Measurements from ENCODE around the gene GSK3B. TPM values are rescaled to one million over a fixed set of nuclear protein-coding genes. Genes with fewer than 3 reads are reported as not detected.
"Not testable (repeated sequence)": the region's sequence is repeated elsewhere in the genome, so short reads cannot be mapped to it uniquely, and the experiment has no call there.

GSK3B gene
- total RNA-seq, 2 experiments from 2014 or later, result 33.0 to 34.2 TPM

DNA sequence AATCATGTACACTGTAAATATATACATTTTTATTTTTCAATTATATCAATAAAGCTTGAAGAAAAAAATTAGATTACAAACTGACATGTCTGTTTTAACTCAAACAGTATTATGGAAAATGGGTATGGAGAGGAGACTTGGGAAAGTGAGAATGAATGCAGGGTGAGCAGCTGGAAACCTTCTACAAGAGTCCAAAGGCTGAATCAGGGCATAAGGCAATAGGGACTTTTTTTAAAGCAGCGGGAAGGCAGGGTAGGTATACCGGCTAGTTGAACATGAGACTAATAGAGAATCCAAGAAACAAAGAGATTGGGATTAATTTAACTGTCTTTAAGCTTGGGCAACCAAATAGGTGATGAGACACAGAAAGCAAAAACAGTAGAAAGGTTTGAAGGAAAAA lies 167.1 kb downstream of the GSK3B start:
- Mint-ChIP-seq H3K9me3 (no peaks in the 10 kb centered on the region), H3K4me3 (no peak overlapping the region), H3K27ac (no peak overlapping the region), H3K4me1 (peaks cover 9% of the 10 kb centered on the region), H3K36me3 (peaks cover 8% of the 10 kb centered on the region), H3K27me3 (no peaks in the 10 kb centered on the region)
- DNase-seq, result no peak

DNA sequence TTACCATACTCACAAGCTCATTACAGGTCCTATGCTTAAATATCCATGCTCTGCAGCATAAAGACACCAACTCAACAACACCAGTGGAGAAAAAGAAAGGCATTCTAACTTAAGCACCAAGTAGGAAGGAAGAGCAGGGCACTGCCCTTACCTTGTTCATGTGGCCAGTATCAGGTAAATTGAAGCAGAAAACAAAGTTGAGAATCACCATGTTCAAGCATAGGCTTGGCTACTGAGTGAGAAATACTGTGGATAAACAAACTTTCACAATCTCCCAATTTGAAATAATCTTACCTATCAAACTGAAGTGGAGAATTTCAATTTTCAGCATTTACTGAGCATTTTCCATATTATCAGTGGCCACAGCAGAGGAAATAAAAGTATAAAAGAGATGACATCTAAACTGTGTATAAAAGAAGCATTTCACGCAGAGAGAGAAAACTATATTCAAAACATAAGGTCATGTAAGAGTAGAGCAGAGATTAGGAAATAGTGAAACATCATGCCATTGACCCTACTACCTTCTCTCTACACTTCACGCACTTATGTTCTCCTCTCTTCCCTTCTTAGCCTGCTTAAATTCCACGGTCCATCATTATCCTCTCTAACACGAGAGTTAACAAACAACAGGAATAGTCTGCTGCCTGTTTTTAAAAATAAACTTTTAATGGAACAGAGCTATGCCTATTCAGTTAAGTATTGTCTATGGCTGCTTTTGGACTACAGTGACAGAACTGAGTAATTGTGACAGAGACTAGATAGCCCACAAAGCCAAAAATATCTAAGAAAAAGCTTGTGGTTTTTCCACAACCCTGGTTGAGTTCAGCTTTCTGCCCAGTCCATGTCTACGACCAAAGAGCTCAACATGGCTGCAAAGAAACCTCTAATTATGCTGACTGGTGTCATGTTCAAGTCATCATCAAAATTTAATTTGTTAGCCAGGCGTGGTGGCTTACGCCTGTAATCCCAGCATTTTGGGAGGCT lies 169.8 kb downstream of the GSK3B start:
- peaks cover 14% of the 10 kb centered on the region for H3K4me1 Mint-ChIP-seq
- H3K27me3 Mint-ChIP-seq, result no peaks in the 10 kb centered on the region
- H3K9me3 Mint-ChIP-seq, result no peaks in the 10 kb centered on the region
- H3K4me3 Mint-ChIP-seq, result no peak overlapping the region
- no peak overlapping the region for H3K27ac Mint-ChIP-seq
- DNase-seq, result no peak
- H3K36me3 Mint-ChIP-seq, result peaks cover 25% of the 10 kb centered on the region

DNA sequence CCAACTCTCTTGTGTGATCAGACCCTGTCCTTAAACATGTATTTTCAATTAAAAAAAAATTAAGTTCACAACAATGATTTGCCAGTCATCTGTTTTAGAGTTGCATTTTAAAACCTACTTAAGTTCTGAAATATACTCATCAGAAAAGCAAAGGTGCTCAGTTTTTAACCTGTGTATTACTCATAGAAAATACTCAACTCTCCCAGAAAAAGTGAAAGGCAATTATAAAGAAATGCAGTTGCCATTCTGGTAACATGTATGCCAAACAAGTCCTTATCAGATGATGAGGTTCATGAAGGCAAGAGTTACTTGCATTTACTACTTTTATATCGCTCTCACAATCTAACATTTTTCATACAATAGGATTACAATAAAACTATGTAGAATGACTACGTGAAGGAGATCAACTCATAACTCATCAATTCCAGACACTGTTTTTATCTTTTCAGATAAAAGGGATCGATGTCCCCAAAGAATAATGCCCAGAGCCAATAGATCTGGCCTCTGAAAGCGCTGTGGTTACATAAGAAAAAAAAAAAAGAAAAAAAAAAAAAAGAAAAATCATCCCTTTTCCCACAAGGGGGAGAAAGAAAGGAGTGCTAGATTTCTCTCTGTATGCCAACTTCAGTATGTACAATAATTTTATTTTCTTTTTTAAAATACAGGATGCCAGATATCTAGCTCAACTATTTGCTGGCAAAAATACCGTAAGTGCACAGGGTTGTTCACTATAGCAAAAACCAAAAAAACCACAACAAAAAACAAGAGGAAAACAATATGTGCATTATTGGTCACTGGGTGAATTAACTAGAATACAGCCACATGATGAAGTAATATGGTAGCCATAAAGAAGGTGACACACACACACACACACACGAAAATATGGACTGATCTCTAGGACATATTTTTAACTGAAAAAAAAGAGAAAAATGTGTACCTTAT lies 175.0 kb downstream of the GSK3B start:
- DNase-seq, result no peak
- Mint-ChIP-seq H3K4me3 (no peak overlapping the region), H3K4me1 (peaks cover 24% of the 10 kb centered on the region), H3K27me3 (no peaks in the 10 kb centered on the region), H3K36me3 (peaks cover 33% of the 10 kb centered on the region), H3K9me3 (no peaks in the 10 kb centered on the region), H3K27ac (no peak overlapping the region)

DNA sequence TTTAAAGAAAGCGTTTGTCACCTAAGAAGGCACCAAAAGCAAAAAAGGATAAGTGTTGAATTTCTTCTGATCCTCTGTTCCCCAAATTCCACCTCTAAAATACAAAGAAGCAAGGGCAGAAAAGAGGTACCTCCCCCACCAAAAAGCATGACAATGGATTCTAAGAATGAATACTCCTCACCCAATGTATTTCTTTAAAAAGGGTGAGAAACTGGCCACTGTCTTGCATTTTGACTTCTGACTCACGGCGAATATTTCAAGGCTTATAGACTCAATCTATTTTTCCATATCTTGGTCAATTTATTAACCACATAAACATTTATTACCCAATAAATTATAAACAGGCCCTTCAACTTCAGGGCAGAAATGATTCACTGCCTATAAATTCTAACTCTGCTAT lies 181.2 kb downstream of the GSK3B start:
- Mint-ChIP-seq H3K4me3 (peak overlapping the region; percentile 29), H3K9me3 (no peaks in the 10 kb centered on the region), H3K4me1 (peaks cover 36% of the 10 kb centered on the region), H3K27ac (peak overlapping the region; percentile 96), H3K36me3 (peaks cover 31% of the 10 kb centered on the region), H3K27me3 (no peaks in the 10 kb centered on the region)
- no peak for DNase-seq

DNA sequence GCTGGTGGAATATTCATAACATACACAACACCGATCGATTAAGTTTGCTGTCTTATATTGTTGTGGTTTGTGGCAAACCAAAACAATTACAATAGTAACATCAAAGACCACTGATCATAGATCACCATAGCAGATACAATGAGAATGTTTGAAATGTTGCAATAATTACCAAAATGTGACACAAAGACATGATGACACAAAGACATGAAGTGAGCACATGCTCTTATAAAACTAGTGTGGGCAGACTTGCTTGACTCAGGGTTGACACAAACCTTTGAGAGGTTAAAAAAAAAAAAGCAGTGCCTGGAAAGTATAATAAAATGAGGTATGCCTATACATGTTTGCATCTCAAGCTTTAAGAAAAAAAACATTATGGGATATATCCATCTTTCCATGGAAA lies 182.0 kb downstream of the GSK3B start:
- Mint-ChIP-seq H3K9me3 (no peaks in the 10 kb centered on the region), H3K27ac (peak overlapping the region; percentile 96), H3K4me3 (peak overlapping the region; percentile 55), H3K27me3 (no peaks in the 10 kb centered on the region), H3K4me1 (peaks cover 36% of the 10 kb centered on the region), H3K36me3 (peaks cover 31% of the 10 kb centered on the region)
- no peak for DNase-seq

DNA sequence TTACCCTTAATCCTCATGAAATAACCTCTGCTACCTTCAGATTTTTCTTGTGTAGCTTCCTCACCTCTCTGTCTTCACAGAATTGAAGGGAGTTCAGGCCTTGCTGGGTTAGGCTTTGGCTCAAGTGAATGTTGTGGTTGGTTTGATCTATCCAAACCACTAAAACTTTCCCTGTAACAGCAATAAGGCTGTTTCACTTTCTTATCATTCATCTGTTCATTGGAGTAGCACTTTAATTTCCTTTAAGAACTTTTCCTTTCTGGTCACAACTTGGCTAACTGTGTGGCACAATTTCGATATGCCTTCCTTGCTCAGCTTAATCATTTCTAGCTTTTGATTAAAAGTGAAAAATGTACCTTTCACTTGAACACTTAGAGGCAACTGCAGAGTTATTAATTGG lies 182.5 kb downstream of the GSK3B start:
- peaks cover 34% of the 10 kb centered on the region for H3K4me1 Mint-ChIP-seq
- DNase-seq, result peak; percentile 11
- peaks cover 31% of the 10 kb centered on the region for H3K36me3 Mint-ChIP-seq
- H3K9me3 Mint-ChIP-seq, result no peaks in the 10 kb centered on the region
- peak overlapping the region; percentile 96 for H3K27ac Mint-ChIP-seq
- H3K4me3 Mint-ChIP-seq, result peak overlapping the region; percentile 55
- H3K27me3 Mint-ChIP-seq, result no peaks in the 10 kb centered on the region

DNA sequence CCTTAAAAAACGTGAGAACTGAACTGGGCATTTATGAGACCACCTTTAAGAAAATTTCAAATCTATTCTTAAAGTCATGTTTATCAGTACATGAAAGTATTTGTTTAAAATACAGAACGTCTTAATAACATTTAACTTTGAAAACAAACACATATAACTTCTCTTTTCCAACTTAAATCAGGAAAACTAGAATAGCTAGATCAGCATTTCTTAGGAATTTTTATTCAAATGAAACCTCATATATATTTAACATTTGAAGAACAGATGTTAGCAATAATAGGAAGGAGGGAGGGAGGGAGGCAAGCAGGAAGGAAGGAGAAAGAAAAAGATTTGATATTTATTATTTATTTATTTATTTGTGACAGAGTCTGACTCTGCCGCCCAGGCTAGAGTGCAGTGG lies 192.2 kb downstream of the GSK3B start:
- H3K27ac Mint-ChIP-seq, result no peak overlapping the region
- peaks cover 9% of the 10 kb centered on the region for H3K4me1 Mint-ChIP-seq
- DNase-seq, result no peak
- no peaks in the 10 kb centered on the region for H3K27me3 Mint-ChIP-seq
- H3K4me3 Mint-ChIP-seq, result no peak overlapping the region
- H3K9me3 Mint-ChIP-seq, result no peaks in the 10 kb centered on the region
- H3K36me3 Mint-ChIP-seq, result peaks cover 4% of the 10 kb centered on the region

DNA sequence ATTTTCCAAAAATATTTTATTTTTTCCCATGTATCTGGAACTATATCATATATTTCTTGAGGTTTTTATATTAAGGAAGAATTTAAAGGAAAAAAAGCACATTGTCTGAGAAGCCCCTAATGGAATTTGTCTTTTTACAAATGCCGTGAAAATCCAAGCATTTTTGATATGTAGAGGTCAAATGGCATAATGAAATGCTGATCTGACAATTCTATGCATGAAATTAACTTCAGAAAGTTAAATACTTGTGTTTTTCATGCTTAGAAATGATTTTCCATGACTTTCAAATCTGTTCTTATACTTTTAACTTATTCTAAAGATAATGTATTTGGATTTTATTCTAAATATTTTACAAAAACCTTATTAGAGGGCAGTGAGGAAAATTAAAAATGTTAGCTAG lies 193.1 kb downstream of the GSK3B start:
- Mint-ChIP-seq H3K9me3 (no peaks in the 10 kb centered on the region), H3K36me3 (peaks cover 4% of the 10 kb centered on the region), H3K27me3 (no peaks in the 10 kb centered on the region), H3K4me3 (no peak overlapping the region), H3K27ac (no peak overlapping the region), H3K4me1 (peaks cover 7% of the 10 kb centered on the region)
- no peak for DNase-seq

DNA sequence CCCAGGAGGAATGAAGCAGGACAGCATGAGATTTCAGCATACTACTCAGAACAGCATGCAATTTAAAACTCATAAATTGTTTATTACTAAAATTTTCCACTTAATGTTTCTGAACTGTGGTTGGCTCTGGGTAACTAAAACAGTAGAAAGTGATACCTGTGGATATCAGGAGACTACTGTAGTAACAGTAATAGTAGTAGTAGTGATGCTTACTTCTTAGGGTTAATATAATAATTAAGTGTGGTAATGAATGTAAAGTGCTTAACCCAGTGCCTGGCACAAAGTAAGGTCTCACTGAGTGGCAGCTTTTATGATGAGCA lies 195.1 kb downstream of the GSK3B start:
- Mint-ChIP-seq H3K4me3 (no peak overlapping the region), H3K9me3 (no peaks in the 10 kb centered on the region), H3K27ac (peak overlapping the region; percentile 54), H3K36me3 (peaks cover 3% of the 10 kb centered on the region), H3K4me1 (peaks cover 9% of the 10 kb centered on the region), H3K27me3 (no peaks in the 10 kb centered on the region)
- no peak for DNase-seq

DNA sequence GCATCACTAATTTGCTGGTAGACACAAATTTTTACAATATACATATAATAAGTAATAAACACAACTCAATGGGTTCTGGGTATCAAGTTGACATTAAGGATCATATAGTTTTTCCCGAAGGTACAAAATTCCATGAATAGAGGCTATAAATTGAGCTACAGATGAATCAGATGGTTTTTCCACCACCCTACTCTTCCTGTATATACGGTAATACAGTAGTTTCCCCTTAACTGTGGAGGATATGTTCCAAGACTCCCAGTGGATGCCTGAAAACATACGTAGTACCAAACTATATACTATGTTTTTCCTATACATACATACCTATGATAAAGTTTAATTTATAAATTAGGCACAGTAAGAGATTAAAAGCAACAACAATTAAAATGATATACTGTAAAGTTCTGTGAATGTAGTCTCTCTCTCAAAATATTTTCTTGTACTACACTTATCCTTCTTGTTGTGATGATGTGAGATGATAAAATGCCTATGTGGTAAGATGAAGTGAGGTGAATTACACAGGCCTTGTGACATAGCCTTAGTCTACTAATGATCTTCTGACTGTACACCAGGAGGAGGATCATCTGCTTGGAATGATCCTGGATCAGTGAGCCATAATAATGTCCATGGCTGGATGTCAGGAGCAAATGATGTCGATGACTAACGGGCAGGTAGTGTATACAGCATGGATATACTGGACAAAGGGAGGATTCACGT lies 195.6 kb downstream of the GSK3B start:
- Mint-ChIP-seq H3K27ac (peak overlapping the region; percentile 54), H3K4me1 (peaks cover 11% of the 10 kb centered on the region), H3K27me3 (no peaks in the 10 kb centered on the region), H3K9me3 (no peaks in the 10 kb centered on the region), H3K36me3 (peaks cover 2% of the 10 kb centered on the region), H3K4me3 (no peak overlapping the region)
- no peak for DNase-seq

DNA sequence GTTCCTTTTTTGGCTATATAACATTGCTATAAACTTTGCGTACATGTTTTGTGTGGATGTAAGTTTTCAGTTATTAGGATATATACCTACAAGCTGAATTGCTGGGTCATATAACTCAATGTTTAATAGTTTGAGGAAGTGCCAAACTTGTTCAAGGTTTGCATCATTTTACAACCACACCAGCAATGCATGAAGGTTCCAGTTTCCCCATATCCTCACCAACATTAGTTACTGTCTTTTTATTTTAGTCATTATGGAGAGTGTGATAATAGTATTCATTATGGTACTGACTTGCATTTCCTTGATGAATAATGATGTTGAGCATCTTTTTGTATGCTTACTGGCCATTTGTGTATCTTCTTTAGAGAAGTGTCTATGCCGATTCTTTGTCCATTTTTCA lies 200.1 kb downstream of the GSK3B start:
- peaks cover 17% of the 10 kb centered on the region for H3K4me1 Mint-ChIP-seq
- peaks cover 9% of the 10 kb centered on the region for H3K36me3 Mint-ChIP-seq
- H3K27ac Mint-ChIP-seq, result no peak overlapping the region
- no peak overlapping the region for H3K4me3 Mint-ChIP-seq
- peaks cover 2% of the 10 kb centered on the region for H3K9me3 Mint-ChIP-seq
- DNase-seq, result no peak
- no peaks in the 10 kb centered on the region for H3K27me3 Mint-ChIP-seq

DNA sequence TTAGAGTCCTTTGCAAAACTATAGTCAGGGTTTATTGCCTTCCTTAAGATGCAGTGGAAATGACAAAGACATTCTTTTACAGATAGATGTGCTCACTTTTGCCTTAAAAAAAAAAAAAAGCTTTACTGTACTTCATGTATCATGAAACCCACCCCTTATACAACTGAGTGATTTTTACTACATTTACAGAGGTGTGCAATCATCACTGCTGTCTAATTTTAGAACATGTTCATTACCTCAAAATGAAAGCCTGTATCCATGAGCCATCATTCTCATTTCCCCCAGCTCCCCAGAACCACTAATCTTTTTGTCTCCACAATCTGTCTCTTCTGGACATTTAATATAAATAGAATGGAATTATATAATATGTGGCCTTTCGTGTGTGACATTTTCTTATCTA lies 200.5 kb downstream of the GSK3B start:
- Mint-ChIP-seq H3K4me1 (peaks cover 14% of the 10 kb centered on the region), H3K36me3 (peaks cover 13% of the 10 kb centered on the region), H3K27ac (no peak overlapping the region), H3K27me3 (no peaks in the 10 kb centered on the region), H3K9me3 (peaks cover 5% of the 10 kb centered on the region), H3K4me3 (no peak overlapping the region)
- no peak for DNase-seq

DNA sequence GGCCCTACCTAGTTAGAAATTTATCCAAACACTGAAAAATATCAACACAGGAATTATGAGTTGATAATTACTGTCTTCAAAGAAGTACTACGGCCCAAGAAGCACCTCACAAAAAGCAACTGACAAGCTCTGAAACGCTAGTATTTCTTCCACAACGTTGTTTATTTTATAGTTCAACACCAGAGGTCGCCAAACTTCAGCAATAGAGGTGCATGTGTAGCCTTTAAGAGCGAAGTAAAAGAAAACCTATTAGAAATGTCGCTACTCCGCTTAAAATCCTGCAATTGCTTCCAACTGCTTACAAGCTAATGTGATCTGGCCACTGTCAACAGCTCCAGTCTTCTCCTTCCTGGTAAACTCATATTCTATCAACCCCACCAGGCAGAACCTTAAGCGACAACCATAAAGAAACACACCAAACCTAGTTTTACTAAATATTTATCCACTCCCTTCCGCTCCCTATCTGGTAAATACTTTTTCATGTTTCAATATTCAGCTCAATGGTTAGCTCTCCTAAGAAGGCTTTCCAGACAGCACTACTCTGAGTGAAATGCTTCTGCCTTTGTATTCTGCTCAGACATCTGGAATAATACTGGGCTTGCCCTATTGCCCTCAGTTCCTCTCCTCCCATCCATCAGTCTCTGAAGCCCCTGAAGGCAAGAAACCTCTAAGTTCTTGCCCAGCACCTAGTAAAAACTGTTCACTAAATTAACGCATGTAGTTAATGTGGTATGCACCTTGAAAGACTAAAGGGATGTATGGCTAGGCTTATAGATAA lies 202.1 kb downstream of the GSK3B start:
- Mint-ChIP-seq H3K36me3 (peaks cover 28% of the 10 kb centered on the region), H3K4me1 (peaks cover 13% of the 10 kb centered on the region), H3K4me3 (no peak overlapping the region), H3K9me3 (peaks cover 5% of the 10 kb centered on the region), H3K27ac (no peak overlapping the region), H3K27me3 (no peaks in the 10 kb centered on the region)
- peak; percentile 19 for DNase-seq

DNA sequence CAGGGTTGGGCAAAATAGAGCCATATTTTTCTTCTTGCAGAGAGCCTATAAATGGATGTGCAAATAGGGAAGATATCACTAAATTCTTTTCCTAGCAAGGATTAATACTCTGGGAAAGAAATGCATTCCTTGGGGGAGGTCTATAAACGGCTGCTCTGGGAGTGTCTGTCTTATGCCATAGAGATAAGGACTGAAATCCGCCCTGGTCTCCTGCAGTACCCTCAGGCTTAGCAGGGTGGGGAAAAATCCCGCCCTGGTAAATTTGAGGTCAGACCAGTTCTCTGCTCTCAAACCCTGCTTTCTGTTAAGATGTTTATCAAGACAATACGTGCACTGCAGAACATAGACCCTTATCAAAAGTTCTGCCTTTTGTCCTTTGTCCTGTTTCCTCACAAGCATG lies 205.6 kb downstream of the GSK3B start:
- H3K27ac Mint-ChIP-seq, DNase-seq, H3K27me3 Mint-ChIP-seq, H3K4me3 Mint-ChIP-seq, H3K9me3 Mint-ChIP-seq: not testable (repeated sequence)
- H3K4me1 Mint-ChIP-seq, result peaks cover 14% of the 10 kb centered on the region
- H3K36me3 Mint-ChIP-seq, result peaks cover 38% of the 10 kb centered on the region
